AG09319 (cell line): ENCODE data around the gene CNTNAP2.

Experiments
- DNase-seq: peaks from one replicate; pipeline ENCODE4 v3.0.0-alpha.2; 2010; ENCODE audit warnings: low read depth; ENCODE audit errors: extremely low read depth
- CTCF ChIP-seq: IDR thresholded peaks from 2 replicates; pipeline ENCODE4 v1.5.1; 2011; ENCODE audit warnings: low read depth, mild to moderate bottlenecking, inconsistent platforms, low read length, moderate library complexity

Gene CNTNAP2

DNA sequence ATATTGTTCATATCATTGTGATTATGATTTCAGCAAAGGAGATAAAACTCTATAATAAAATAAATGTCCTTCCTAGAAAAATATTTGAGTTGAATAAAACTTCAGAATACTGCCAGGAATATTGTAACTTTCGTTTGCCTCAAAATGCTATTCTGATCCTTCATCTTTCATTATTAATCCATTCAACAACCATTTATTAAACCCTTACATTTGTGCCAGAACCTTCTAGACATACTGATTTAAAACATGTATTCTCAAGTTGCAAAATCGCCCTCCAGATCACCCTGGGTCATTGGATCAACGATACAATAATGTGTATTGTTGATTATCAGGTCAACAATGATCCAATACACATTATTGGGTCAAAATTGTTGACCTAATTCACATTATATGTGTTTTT, 759.8 kb downstream of the CNTNAP2 start:
- no peak for TF ChIP-seq CTCF
- DNase-seq = no peak

- no peak for DNase-seq
- TF ChIP-seq CTCF = no peak
Observed at GRCh38 chr7:146878901-146879300, 762.3 kb downstream of the CNTNAP2 start.

GRCh38 chr7:146885231-146885630, 768.6 kb downstream of the CNTNAP2 start:
- DNase-seq = no peak
- no peak for TF ChIP-seq CTCF

DNA sequence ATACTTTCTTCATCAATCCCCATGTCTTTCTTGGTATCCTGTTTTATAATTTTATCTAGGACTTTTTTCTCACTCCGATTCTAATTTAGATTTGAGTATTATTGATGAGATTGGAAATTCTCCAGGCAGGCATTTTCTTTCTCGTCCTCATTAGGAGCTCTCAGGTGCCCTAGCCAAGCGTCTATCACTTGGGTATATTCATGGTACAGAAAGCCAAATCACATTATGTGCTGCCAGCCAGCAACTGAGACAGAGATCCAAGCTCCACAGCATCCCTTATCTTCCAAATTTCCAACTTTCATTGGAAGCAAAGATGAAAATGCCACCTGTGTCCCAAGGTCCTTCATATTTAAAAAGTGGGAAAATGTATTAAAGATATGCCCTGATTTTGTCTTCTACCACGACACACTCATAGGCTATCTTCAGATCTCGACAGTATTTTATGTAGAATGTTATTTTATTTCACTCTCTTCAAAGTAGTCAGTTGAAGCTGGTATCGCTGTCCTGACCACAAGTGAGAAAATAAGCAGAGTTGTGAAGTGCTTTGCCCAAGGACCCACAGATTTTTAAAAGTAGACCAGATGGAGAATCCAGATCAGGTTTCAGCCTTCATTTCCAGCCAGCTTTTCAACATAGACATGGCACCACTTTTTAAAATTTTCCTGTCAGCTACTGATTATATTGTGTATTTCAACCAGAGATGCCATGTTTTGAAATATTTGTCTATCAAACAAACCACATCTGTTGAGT, 773.4 kb downstream of the CNTNAP2 start:
- no peak for TF ChIP-seq CTCF
- DNase-seq = no peak

- no peak for DNase-seq
- no peak for TF ChIP-seq CTCF
Observed at GRCh38 chr7:146892151-146892550, 775.5 kb downstream of the CNTNAP2 start.

- no peak for DNase-seq
Observed at GRCh38 chr7:146894927-146895326, 778.3 kb downstream of the CNTNAP2 start.

More at GRCh38 chr7:146894927-146895326, 778.3 kb downstream of the CNTNAP2 start:
- no peak for TF ChIP-seq CTCF
